HEK293 (cell line): ENCODE measurements around the gene NKX1-1.

ENCODE experiments used
- CTCF ChIA-PET: fragments of 350-600 bp; formaldehyde crosslinking; extraction: SDS; loops from one replicate; lab custom pipeline; 2021; ENCODE audit warnings: antibody characterized with exemption; lab: Yijun Ruan, JAX
- POLR2A ChIA-PET: fragments of 300-600 bp; formaldehyde crosslinking; extraction: SDS; loops from one replicate; lab custom pipeline; 2020; ENCODE audit warnings: antibody characterized with exemption, inconsistent platforms; lab: Yijun Ruan, JAX
- H3K27ac ChIP-seq: fragments of 200-500 bp; sonication (Bioruptor generic); 2 replicates; pipeline ENCODE4 v1.5.1; 2014; ENCODE audit warnings: low read depth, low read length, control low read depth, inconsistent platforms; ENCODE audit errors: extremely low read depth
- H3K36me3 ChIP-seq, 2 experiments: fragments of 200-500 bp in 1 of 2; sonication (Bioruptor generic) in 1 of 2; 1 replicate in 1 of 2; 2 replicates in 1 of 2; pipeline ENCODE4 v1.5.1; 2014 to 2017; ENCODE audit warnings: inconsistent platforms in 2 of 2, low read length in 2 of 2; ENCODE audit not compliant: control insufficient read depth in 2 of 2, insufficient read depth in 1 of 2
- H3K4me1 ChIP-seq: fragments of 200-500 bp; sonication (Bioruptor generic); 2 replicates; pipeline ENCODE4 v1.5.1; 2014; ENCODE audit warnings: mild to moderate bottlenecking, low read length, inconsistent platforms; ENCODE audit not compliant: control insufficient read depth, insufficient read depth
- H3K4me3 ChIP-seq: 2 replicates; pipeline ENCODE4 v1.5.1; 2011; ENCODE audit warnings: low read depth, mild to moderate bottlenecking, control low read depth, low read length, moderate library complexity
- H3K9me3 ChIP-seq: fragments of 200-500 bp; sonication (Bioruptor generic); 2 replicates; pipeline ENCODE4 v1.5.1; 2014; ENCODE audit warnings: low read depth, low read length, inconsistent platforms; ENCODE audit not compliant: control insufficient read depth, insufficient read depth
- GLI2 ChIP-seq: fragments of 450-650 bp; formaldehyde crosslinking; IDR thresholded peaks from 2 replicates; pipeline ENCODE4; 2017; ENCODE audit warnings: missing biosample characterization, missing genetic modification characterization, low read depth, borderline replicate concordance
- PRDM2 ChIP-seq: fragments of 450-650 bp; formaldehyde crosslinking; IDR thresholded peaks from 2 replicates; pipeline ENCODE4 v1.5.1; 2016; ENCODE audit warnings: missing biosample characterization, missing genetic modification characterization, borderline replicate concordance
- REST ChIP-seq: fragments of 450-650 bp; formaldehyde crosslinking; IDR thresholded peaks from 2 replicates; pipeline ENCODE4 v1.5.1; 2016; ENCODE audit warnings: missing biosample characterization, missing genetic modification characterization
- SCRT2 ChIP-seq: fragments of 450-650 bp; formaldehyde crosslinking; IDR thresholded peaks from 2 replicates; pipeline ENCODE4 v1.5.1; 2016; ENCODE audit warnings: missing biosample characterization, missing genetic modification characterization
- ZBTB6 ChIP-seq: fragments of 450-650 bp; formaldehyde crosslinking; IDR thresholded peaks from 2 replicates; pipeline ENCODE4 v1.5.1; 2017; ENCODE audit warnings: missing biosample characterization, missing genetic modification characterization
- ZNF132 ChIP-seq: fragments of 450-650 bp; formaldehyde crosslinking; IDR thresholded peaks from 2 replicates; pipeline ENCODE4 v1.5.1; 2017; ENCODE audit warnings: missing biosample characterization, missing genetic modification characterization, borderline replicate concordance
- ZNF248 ChIP-seq: fragments of 450-650 bp; formaldehyde crosslinking; IDR thresholded peaks from 2 replicates; pipeline ENCODE4 v1.5.1; 2017; ENCODE audit warnings: missing biosample characterization, missing genetic modification characterization
- ZNF280D ChIP-seq: fragments of 450-650 bp; formaldehyde crosslinking; IDR thresholded peaks from 2 replicates; pipeline ENCODE4 v1.5.1; 2016; ENCODE audit warnings: missing biosample characterization, missing genetic modification characterization
- ZNF341 ChIP-seq: fragments of 450-650 bp; formaldehyde crosslinking; IDR thresholded peaks from 2 replicates; pipeline ENCODE4; 2016; ENCODE audit warnings: low read depth, missing biosample characterization, missing genetic modification characterization
- ZNF433 ChIP-seq: fragments of 450-650 bp; formaldehyde crosslinking; IDR thresholded peaks from 2 replicates; pipeline ENCODE4 v1.5.1; 2016; ENCODE audit warnings: missing biosample characterization, missing genetic modification characterization, low read depth
- ZNF510 ChIP-seq: fragments of 450-650 bp; formaldehyde crosslinking; IDR thresholded peaks from 2 replicates; pipeline ENCODE4 v1.5.1; 2018; ENCODE audit warnings: mild to moderate bottlenecking, missing genetic modification characterization, missing biosample characterization; ENCODE audit not compliant: insufficient replicate concordance
- ZNF561 ChIP-seq: fragments of 450-650 bp; IDR thresholded peaks from 2 replicates; pipeline ENCODE4 v1.5.1; 2018; ENCODE audit warnings: missing biosample characterization, missing genetic modification characterization, borderline replicate concordance
- ZNF571 ChIP-seq: fragments of 450-650 bp; formaldehyde crosslinking; IDR thresholded peaks from 2 replicates; pipeline ENCODE4 v1.5.0; 2017; ENCODE audit warnings: missing biosample characterization, missing genetic modification characterization
- ZNF610 ChIP-seq: fragments of 450-650 bp; formaldehyde crosslinking; IDR thresholded peaks from 2 replicates; pipeline ENCODE4 v1.5.1; 2016; ENCODE audit warnings: missing biosample characterization, missing genetic modification characterization, borderline replicate concordance
- ZNF658 ChIP-seq: fragments of 450-650 bp; formaldehyde crosslinking; IDR thresholded peaks from 2 replicates; pipeline ENCODE4; 2016; ENCODE audit warnings: missing biosample characterization, missing genetic modification characterization
- ZNF670 ChIP-seq: fragments of 450-650 bp; formaldehyde crosslinking; IDR thresholded peaks from 2 replicates; pipeline ENCODE4 v1.5.1; 2016; ENCODE audit warnings: missing biosample characterization, missing genetic modification characterization, low read depth
- ZNF701 ChIP-seq: fragments of 450-650 bp; formaldehyde crosslinking; IDR thresholded peaks from 2 replicates; pipeline ENCODE4 v1.5.1; 2016; ENCODE audit warnings: missing biosample characterization, missing genetic modification characterization
- ZNF747 ChIP-seq: fragments of 450-650 bp; formaldehyde crosslinking; IDR thresholded peaks from 2 replicates; pipeline ENCODE4 v1.5.1; 2016; ENCODE audit warnings: missing biosample characterization, missing genetic modification characterization

Gene NKX1-1

GRCh38 chr4:1427010-1427409, 20.8 kb upstream of the NKX1-1 start:
- no peaks in the 10 kb centered on the region for H3K9me3 ChIP-seq
- POLR2A ChIA-PET, result no interaction called here
- no peak for TF ChIP-seq ZNF571 (tag by site-specific recombination)
- no peak for TF ChIP-seq ZNF701 (tag by site-specific recombination)
- TF ChIP-seq ZNF132 (tag by site-specific recombination), result no peak
- TF ChIP-seq ZNF610 (tag by site-specific recombination), result no peak
- TF ChIP-seq ZNF658 (tag by site-specific recombination), result no peak
- TF ChIP-seq ZNF341 (tag by site-specific recombination), result no peak
- no peak for TF ChIP-seq ZNF747
- no peak for TF ChIP-seq ZNF248 (tag by site-specific recombination)
- no peak for TF ChIP-seq PRDM2 (tag by site-specific recombination)
- no peak for TF ChIP-seq ZNF561 (tag by site-specific recombination)
- TF ChIP-seq, all 188 proteins: peak for 0
- Histone ChIP-seq H3K4me3 (no peak overlapping the region), H3K4me1 (no peaks in the 10 kb centered on the region), H3K36me3 (no peaks in the 10 kb centered on the region), H3K27ac (no peak overlapping the region)
- CTCF ChIA-PET, result no interaction called here

GRCh38 chr4:1421657-1422056, 15.4 kb upstream of the NKX1-1 start:
- CTCF ChIA-PET, result no interaction called here
- Histone ChIP-seq H3K36me3 (no peaks in the 10 kb centered on the region), H3K4me3 (no peak overlapping the region), H3K27ac (no peak overlapping the region), H3K4me1 (no peaks in the 10 kb centered on the region), H3K9me3 (no peaks in the 10 kb centered on the region)
- POLR2A ChIA-PET, result no interaction called here
- TF ChIP-seq REST (tag by site-specific recombination) (peak; percentile 54; the same call in 1 of the 2 replicates), ZNF132 (tag by site-specific recombination) (no peak)

- Histone ChIP-seq H3K4me1 (no peaks in the 10 kb centered on the region), H3K36me3 (no peaks in the 10 kb centered on the region), H3K27ac (no peak overlapping the region), H3K9me3 (no peaks in the 10 kb centered on the region), H3K4me3 (no peak overlapping the region)
- TF ChIP-seq ZNF670 (no peak), ZBTB6 (tag by site-specific recombination) (no peak), GLI2 (tag by site-specific recombination) (no peak), ZNF280D (tag by site-specific recombination) (no peak), ZNF510 (tag by site-specific recombination) (no peak), SCRT2 (no peak), ZNF433 (tag by site-specific recombination) (no peak)
- ChIA-PET POLR2A (no interaction called here), CTCF (no interaction called here)
Measured at GRCh38 chr4:1419708-1420107, 13.5 kb upstream of the NKX1-1 start.
